ENCODE measurements around the gene NIPAL3. TPM values are rescaled to one million over a fixed set of nuclear protein-coding genes. Genes with fewer than 3 reads are reported as not detected.

The NIPAL3 gene
- total RNA-seq, 1 experiment from 2014 or later = 16.6 TPM

GRCh38 chr1:24388331-24388885 lies 27.2 kb upstream of the NIPAL3 start:
- Histone ChIP-seq H3K36me3 (ENCODE audit: control insufficient read depth in 1 of 2, insufficient read depth in 2 of 2, low read length in 2 of 2) (no peaks in the 10 kb centered on the region), H3K9ac (ENCODE audit: low read length) (no peak overlapping the region), H3K4me1 (ENCODE audit: control insufficient read depth in 1 of 2, insufficient read depth in 2 of 2, low read length in 2 of 2) (peaks cover 6 to 31% of the 10 kb centered on the region in 2 experiments; a peak in 3 of 4 replicates), H3K79me2 (ENCODE audit: insufficient read depth, low read length) (no peaks in the 10 kb centered on the region), H3K4me3 (replicated peaks in 1 of 2; ENCODE audit: low read depth in 1 of 2, low read length in 2 of 2) (no peak overlapping the region), H3K9me3 (ENCODE audit: control insufficient read depth in 1 of 2, insufficient read depth in 1 of 2, low read depth in 1 of 2, low read length in 2 of 2) (no peaks in the 10 kb centered on the region), H4K20me1 (ENCODE audit: insufficient read depth) (no peaks in the 10 kb centered on the region), H3K9me2 (ENCODE audit: insufficient read depth) (no peaks in the 10 kb centered on the region), H3K4me2 (ENCODE audit: low read length) (no peak overlapping the region), H3K27ac (ENCODE audit: low read depth, low read length) (no peak overlapping the region), H2AFZ (ENCODE audit: low read depth, low read length, poor library complexity, severe bottlenecking) (no peak overlapping the region), H3K27me3 (ENCODE audit: insufficient read depth, low read length) (no peaks in the 10 kb centered on the region)
- BruUV-seq (replicated peaks) = no TSS peak
- DNase-seq (ENCODE audit: low read depth, low spot score) = no peak
- intact Hi-C loops (cut with micrococcal nuclease) = no loop called here
- no peak for ATAC-seq
- no peak for TF ChIP-seq ZBTB33 (IDR thresholded peaks at IDR 0.05; ENCODE audit: extremely low read depth, insufficient replicate concordance, low read length)
- TF ChIP-seq ZFX (IDR thresholded peaks at IDR 0.05) = no peak
- no peak for TF ChIP-seq CEBPB (IDR thresholded peaks at IDR 0.05; ENCODE audit: low read depth)
- TF ChIP-seq EZH2 (IDR thresholded peaks at IDR 0.05) = no peak
- no peak for TF ChIP-seq POLR2A (IDR thresholded peaks at IDR 0.05; ENCODE audit: borderline replicate concordance, extremely low read depth, insufficient read depth, insufficient read length)
- TF ChIP-seq YY1 (IDR thresholded peaks at IDR 0.05; ENCODE audit: extremely low read depth, insufficient replicate concordance, low read depth, low read length) = no peak
- TF ChIP-seq, protein P1, sequence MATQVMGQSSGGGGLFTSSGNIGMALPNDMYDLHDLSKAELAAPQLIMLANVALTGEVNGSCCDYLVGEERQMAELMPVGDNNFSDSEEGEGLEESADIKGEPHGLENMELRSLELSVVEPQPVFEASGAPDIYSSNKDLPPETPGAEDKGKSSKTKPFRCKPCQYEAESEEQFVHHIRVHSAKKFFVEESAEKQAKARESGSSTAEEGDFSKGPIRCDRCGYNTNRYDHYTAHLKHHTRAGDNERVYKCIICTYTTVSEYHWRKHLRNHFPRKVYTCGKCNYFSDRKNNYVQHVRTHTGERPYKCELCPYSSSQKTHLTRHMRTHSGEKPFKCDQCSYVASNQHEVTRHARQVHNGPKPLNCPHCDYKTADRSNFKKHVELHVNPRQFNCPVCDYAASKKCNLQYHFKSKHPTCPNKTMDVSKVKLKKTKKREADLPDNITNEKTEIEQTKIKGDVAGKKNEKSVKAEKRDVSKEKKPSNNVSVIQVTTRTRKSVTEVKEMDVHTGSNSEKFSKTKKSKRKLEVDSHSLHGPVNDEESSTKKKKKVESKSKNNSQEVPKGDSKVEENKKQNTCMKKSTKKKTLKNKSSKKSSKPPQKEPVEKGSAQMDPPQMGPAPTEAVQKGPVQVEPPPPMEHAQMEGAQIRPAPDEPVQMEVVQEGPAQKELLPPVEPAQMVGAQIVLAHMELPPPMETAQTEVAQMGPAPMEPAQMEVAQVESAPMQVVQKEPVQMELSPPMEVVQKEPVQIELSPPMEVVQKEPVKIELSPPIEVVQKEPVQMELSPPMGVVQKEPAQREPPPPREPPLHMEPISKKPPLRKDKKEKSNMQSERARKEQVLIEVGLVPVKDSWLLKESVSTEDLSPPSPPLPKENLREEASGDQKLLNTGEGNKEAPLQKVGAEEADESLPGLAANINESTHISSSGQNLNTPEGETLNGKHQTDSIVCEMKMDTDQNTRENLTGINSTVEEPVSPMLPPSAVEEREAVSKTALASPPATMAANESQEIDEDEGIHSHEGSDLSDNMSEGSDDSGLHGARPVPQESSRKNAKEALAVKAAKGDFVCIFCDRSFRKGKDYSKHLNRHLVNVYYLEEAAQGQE (IDR thresholded peaks at IDR 0.05; ENCODE audit: low read depth) = no peak
- no peak for TF ChIP-seq CTCF (IDR thresholded peaks at IDR 0.05 in 2 of 3, conservative IDR thresholded peaks at IDR 0.05 in 1 of 3; ENCODE audit: borderline replicate concordance in 1 of 3, insufficient read depth in 1 of 3, low read depth in 2 of 3, low read length in 2 of 3)
- CTCF ChIA-PET = interaction anchor here (0.9 to 3.5 kb wide), 4 partner anchors 15 to 238 kb away, joined by 3 to 18 read pairs (median 4); no protein-coding TSS in a partner anchor
- RAD21 ChIA-PET (ENCODE audit: low non-redundant PET in 1 of 2, low total read pairs in 2 of 2, uncharacterized antibody in 2 of 2, unreplicated experiment in 2 of 2) = interaction anchor here in 1 of 2 experiments (0.7 to 1.2 kb wide), 2 partner anchors 189 to 238 kb away, joined by 3 read pairs; no protein-coding TSS in a partner anchor
- POLR2A ChIA-PET = no interaction called here

Measured in HCT116 (cell line).